GM13977 (cell line): Measurements from ENCODE around the gene USP1.

Source experiments
- DNase-seq: peaks from one replicate; pipeline ENCODE4 v3.0.0; 2012; ENCODE audit warnings: low spot score
- in situ Hi-C: fragments of 300-500 bp; cut with MboI; formaldehyde crosslinking; loops from one replicate; pipeline ENCODE4 v1.12.0; 2022; ENCODE audit warnings: low sequenced_read_pairs, low pct_unique_long_range_greater_than_20kb, mixed read lengths, inconsistent platforms; ENCODE audit not compliant: unreplicated experiment
- TF ChIP-seq, protein P1 (sequence below): IDR thresholded peaks from 2 replicates; pipeline ENCODE4 v1.5.1; 2012; ENCODE audit warnings: mild to moderate bottlenecking, control low read depth; ENCODE audit not compliant: insufficient read depth; ENCODE audit errors: extremely low read depth, missing control alignments

Gene USP1

DNA sequence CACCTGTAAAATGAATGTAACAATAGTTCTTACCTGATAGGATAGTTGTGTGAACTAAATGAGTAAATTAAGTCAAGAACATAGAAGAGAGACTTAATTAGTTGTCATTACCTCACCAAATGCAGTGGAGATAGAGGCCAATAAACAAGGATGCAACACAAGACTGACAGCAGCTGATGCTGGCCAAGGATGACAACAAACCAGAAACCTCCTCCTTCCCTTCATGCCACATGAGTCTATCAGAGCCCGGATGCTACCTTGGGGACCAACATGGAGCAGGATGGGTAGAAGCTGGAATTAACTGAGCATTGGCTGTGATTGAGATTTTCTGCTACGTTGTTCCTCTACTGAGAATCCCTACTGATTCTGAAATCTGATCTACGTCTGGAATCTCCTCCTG lies 30.3 kb upstream of the USP1 start:
- in situ Hi-C loops: loop anchor here (5.0 kb wide), 1 partner anchor 229 kb away; no protein-coding TSS in a partner anchor
- TF ChIP-seq, protein P1, sequence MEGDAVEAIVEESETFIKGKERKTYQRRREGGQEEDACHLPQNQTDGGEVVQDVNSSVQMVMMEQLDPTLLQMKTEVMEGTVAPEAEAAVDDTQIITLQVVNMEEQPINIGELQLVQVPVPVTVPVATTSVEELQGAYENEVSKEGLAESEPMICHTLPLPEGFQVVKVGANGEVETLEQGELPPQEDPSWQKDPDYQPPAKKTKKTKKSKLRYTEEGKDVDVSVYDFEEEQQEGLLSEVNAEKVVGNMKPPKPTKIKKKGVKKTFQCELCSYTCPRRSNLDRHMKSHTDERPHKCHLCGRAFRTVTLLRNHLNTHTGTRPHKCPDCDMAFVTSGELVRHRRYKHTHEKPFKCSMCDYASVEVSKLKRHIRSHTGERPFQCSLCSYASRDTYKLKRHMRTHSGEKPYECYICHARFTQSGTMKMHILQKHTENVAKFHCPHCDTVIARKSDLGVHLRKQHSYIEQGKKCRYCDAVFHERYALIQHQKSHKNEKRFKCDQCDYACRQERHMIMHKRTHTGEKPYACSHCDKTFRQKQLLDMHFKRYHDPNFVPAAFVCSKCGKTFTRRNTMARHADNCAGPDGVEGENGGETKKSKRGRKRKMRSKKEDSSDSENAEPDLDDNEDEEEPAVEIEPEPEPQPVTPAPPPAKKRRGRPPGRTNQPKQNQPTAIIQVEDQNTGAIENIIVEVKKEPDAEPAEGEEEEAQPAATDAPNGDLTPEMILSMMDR: no peak
- no peak for DNase-seq

DNA sequence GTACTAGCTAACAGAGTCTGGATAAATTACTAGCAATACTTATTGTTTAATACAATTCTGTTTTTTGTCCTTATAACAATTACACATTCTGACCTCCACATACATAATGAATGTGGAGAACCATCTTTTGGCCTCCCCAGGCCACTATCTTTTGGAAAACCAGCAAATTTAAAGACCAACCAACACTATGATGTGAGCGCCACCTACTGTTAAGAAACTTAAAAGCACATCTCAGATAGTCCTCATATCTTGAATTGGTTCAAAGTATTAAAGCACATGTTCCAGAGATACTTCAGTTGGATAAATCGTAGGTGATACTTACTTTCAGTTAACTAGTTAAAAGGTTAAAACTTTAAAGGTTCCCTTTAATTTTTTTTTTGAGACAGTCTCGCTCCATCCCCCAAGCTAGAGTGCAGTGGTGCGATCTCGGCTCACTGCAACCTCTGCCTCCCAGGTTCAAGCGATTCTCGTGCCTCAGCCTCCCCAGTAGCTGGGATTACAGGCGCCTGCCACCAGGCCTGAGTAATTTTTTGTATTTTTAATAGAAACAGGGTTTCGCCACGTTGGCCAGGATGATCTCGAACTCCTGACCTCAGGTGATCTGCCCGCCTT lies 29.3 kb upstream of the USP1 start:
- in situ Hi-C loops: loop anchor here (5.0 kb wide), 1 partner anchor 230 kb away; no protein-coding TSS in a partner anchor
- DNase-seq: peak; percentile 60
- TF ChIP-seq, protein P1: peak; percentile 73

DNA sequence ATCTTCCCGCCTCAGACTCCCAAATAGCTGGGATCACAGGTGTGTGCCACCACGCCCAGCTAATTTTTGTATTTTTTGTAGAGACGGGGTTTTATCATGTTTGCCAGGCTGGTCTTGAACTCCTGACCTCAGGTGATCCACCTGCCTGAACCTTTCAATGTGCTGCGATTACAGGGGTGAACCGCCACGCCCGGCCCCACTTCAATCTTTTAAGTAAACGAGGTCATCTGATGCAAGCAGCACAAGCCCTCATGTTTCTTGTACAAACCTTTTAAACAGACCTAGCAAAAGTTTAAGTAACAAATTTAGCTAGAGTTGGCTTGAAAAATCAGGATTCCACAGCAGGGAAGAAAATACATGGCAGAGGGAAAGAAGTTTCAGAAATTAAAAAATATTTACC lies 21.2 kb upstream of the USP1 start:
- TF ChIP-seq, protein P1: no peak
- in situ Hi-C loops: no loop called here

DNA sequence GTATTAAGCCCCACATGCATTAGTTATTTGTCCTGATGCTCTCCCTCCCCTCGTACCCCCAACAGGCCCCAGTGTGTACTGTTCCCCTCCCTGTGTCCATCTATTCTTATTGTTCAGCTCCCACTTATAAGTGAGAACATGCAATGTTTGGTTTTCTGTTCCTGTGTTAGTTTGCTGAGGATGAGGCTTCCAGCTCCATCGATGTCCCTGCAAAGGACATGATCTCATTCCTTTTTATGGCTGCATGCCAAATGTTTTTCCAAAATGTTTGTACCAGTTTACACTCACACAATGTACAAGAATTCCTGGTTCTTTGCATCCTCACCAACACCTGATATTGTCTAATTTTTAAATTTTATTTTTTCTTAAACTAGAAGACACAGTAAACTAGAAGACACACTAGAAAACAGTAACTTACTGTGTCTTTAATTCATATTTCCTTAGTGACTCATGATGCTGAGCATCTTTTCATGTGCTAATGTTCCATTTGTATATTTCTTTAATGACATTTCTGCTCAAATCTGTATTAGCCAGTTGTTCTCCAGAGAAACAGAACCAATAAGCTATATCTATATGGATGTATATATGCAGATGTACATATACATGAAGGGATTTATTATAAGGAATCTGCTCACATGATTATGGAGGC lies 19.4 kb upstream of the USP1 start:
- in situ Hi-C loops: no loop called here
- no peak for DNase-seq
- TF ChIP-seq, protein P1: no peak

More for the DNA sequence above, 21.2 kb upstream of the USP1 start:
- DNase-seq: no peak

DNA sequence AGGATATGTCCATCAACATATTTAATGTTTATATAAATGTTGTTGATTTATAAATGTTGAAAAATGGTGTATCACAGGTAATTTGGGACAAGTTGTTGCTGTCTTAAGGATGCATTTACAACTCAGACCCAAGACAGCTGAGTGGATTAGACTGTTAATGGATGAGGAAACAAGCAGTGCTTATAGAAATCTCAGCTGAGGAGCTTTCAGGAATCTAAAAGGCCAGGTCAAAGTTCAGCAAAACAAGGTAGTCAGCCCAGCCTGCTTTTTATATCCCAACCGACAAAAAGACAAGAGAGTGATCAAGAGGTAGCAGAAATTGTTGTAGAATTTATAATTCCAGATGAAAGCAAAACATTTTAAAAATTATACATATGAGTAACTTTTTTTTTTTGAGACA lies 16.6 kb upstream of the USP1 start:
- TF ChIP-seq, protein P1: no peak
- in situ Hi-C loops: no loop called here
- DNase-seq: no peak

DNA sequence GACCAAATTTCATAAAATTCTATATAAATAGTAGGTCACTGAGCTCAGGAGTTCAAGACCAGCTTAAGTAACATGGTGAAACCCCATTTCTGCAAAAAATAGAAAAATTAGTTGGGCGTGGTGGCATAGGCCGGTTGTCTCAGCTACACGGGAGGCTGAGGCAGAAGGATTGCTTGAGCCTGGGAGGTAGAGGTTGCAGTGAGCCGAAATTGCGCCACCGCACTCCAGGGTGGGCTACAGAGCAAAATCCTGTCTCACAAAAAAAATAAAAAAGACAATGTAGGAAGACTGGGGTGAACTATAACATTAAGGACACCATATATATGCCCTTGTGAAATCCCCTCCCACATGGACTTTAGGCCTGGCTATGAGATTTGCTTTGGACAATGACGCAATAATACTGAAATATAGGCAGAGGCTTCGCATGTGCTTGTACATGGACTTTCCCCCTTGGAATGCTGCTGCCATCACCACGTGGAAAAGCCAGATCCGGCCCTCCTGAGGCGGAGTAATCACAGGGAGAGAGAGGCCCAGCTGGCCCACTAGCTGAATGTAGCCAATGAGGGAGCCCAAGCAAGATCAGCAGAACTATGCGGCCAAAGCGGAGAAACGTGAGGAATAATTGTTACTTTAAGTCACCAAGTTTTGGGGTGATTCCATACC lies 13.1 kb upstream of the USP1 start:
- DNase-seq: no peak
- TF ChIP-seq, protein P1: no peak
- in situ Hi-C loops: no loop called here
